ENCODE measurements around the gene MPPE1. TPM values are rescaled to one million over a fixed set of nuclear protein-coding genes. Genes with fewer than 3 reads are reported as not detected.

The MPPE1 gene
- total and polyA plus RNA-seq, 2 donors from 2014 or later: 48.1 to 71.8 TPM

DNA sequence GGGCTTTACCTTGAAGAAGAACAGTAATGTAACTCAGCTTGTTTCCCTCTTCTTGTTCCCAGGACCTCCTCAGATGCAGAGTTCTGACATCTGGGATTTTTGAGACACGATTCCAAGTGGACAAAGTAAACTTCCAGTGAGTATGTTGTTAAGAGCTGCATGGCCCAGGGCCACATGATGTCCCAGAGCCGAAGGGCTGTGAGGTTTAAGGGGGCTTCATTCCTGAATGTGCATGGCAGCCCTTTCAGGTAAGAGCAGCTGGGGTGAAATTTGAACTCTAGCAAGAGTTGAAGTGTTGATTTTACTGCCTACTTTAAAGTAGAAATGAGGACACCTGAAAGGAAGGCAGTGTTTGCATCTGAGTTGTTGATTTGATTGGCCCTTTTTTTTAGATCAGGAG is 43.6 kb downstream of the MPPE1 start:
- DNase-seq (no peak), FAIRE-seq (no peak)
- Histone ChIP-seq H3K9ac (ENCODE audit: low read length in 3 of 3) (no peak overlapping the region), H3K27me3 (ENCODE audit: control insufficient read depth, insufficient read depth, low read length) (no peaks in the 10 kb centered on the region), H3K27ac (ENCODE audit: low read depth in 2 of 2, low read length in 2 of 2) (no peak overlapping the region), H3K36me3 (ENCODE audit: control insufficient read depth in 2 of 3, insufficient read depth in 3 of 3, low read length in 3 of 3) (no peaks in the 10 kb centered on the region), H3K4me3 (ENCODE audit: low read length in 3 of 3) (no peak overlapping the region), H3K9me3 (ENCODE audit: control insufficient read depth in 2 of 3, insufficient read depth in 1 of 3, low read length in 3 of 3) (no peaks in the 10 kb centered on the region), H3K4me1 (ENCODE audit: control insufficient read depth in 2 of 3, insufficient read depth in 2 of 3, low read depth in 1 of 3, low read length in 3 of 3) (no peaks in the 10 kb centered on the region)
- TF ChIP-seq, protein P1, sequence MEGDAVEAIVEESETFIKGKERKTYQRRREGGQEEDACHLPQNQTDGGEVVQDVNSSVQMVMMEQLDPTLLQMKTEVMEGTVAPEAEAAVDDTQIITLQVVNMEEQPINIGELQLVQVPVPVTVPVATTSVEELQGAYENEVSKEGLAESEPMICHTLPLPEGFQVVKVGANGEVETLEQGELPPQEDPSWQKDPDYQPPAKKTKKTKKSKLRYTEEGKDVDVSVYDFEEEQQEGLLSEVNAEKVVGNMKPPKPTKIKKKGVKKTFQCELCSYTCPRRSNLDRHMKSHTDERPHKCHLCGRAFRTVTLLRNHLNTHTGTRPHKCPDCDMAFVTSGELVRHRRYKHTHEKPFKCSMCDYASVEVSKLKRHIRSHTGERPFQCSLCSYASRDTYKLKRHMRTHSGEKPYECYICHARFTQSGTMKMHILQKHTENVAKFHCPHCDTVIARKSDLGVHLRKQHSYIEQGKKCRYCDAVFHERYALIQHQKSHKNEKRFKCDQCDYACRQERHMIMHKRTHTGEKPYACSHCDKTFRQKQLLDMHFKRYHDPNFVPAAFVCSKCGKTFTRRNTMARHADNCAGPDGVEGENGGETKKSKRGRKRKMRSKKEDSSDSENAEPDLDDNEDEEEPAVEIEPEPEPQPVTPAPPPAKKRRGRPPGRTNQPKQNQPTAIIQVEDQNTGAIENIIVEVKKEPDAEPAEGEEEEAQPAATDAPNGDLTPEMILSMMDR (IDR thresholded peaks at IDR 0.05; ENCODE audit: borderline replicate concordance, extremely low read depth, insufficient read depth): no peak
- intact Hi-C loops (cut with DNase I): no loop called here

DNA sequence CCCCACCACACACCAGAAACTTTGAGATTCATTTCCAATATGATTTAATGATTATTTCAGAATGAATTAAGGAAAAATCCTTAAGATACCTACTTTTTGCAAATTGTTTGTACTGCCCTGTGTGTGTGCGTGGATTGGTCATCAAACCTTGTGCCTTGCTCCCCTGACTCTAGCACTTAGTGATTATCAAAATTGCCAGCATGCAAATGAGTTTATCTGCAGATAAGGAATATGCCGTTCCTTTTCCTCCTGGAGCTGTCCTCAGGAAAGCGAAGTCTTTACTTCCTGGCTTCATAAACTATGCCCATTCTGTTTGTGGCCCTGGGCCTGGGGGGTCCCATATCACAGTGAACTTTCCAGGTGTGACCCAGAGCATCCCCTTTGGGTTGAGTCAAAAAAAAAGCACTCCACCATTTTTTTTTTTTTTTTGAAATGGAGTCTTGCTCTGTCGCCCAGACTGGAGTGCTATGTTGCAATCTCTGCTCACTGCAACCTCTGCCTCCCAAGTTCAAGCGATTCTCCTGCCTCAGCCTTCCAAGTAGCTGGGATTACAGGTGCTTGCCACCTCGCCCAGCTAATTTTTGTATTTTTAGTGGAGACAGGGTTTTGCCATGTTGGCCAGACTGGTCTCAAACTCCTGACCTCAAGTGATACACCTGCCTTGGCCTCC is 45.5 kb downstream of the MPPE1 start:
- no peak for DNase-seq

DNA sequence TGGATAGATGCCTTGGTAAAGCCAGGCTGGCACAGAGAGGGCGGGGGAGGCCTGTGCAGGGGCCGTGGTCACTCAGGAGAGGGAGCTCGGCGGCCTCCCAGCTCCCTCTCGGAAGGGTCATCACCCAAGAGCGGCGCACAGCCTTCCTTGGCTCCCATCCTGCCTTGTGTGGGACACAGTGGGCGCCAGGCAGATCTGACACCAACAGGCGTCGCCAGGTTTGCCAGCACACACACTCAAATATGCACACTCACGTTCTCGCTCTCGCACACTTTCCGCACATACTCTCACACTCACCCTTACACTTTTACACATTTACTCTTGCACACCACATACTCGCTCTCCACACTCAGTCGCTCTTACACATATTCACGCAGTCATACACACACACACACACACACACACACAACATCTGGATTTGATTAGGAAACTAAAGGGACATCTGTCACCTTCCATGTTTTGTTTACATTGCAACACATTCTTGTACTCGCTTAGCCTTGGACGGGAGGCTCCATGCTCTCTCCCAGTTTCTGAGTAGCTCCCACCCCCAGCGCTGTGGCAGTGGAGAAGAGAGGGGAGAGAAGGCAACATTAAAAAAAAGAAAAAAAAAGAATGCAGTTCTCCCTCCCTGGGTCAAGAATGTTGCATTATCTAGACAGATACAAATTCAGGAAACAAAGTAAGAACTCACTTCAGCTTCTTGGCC is 46.4 kb downstream of the MPPE1 start:
- Histone ChIP-seq H3K9ac (ENCODE audit: low read length in 3 of 3) (no peak overlapping the region), H3K27me3 (ENCODE audit: control insufficient read depth, insufficient read depth, low read length) (no peaks in the 10 kb centered on the region), H3K27ac (ENCODE audit: low read depth in 2 of 2, low read length in 2 of 2) (no peak overlapping the region), H3K4me1 (ENCODE audit: control insufficient read depth in 2 of 3, insufficient read depth in 2 of 3, low read depth in 1 of 3, low read length in 3 of 3) (peaks cover 0 to 3% (median 0%) of the 10 kb centered on the region in 3 donors), H3K4me3 (ENCODE audit: low read length in 3 of 3) (no peak overlapping the region), H3K36me3 (ENCODE audit: control insufficient read depth in 2 of 3, insufficient read depth in 3 of 3, low read length in 3 of 3) (no peaks in the 10 kb centered on the region), H3K9me3 (ENCODE audit: control insufficient read depth in 2 of 3, insufficient read depth in 1 of 3, low read length in 3 of 3) (no peaks in the 10 kb centered on the region)
- TF ChIP-seq, protein P1 (IDR thresholded peaks at IDR 0.05; ENCODE audit: borderline replicate concordance, extremely low read depth, insufficient read depth): no peak
- intact Hi-C loops (cut with DNase I): no loop called here
- no peak for DNase-seq
- no peak for FAIRE-seq

More for the DNA sequence above, 45.5 kb downstream of the MPPE1 start:
- Histone ChIP-seq H3K9me3 (ENCODE audit: control insufficient read depth in 2 of 3, insufficient read depth in 1 of 3, low read length in 3 of 3) (no peaks in the 10 kb centered on the region), H3K36me3 (ENCODE audit: control insufficient read depth in 2 of 3, insufficient read depth in 3 of 3, low read length in 3 of 3) (no peaks in the 10 kb centered on the region), H3K9ac (ENCODE audit: low read length in 3 of 3) (no peak overlapping the region), H3K4me1 (ENCODE audit: control insufficient read depth in 2 of 3, insufficient read depth in 2 of 3, low read depth in 1 of 3, low read length in 3 of 3) (no peaks in the 10 kb centered on the region), H3K4me3 (ENCODE audit: low read length in 3 of 3) (no peak overlapping the region), H3K27ac (ENCODE audit: low read depth in 2 of 2, low read length in 2 of 2) (no peak overlapping the region), H3K27me3 (ENCODE audit: control insufficient read depth, insufficient read depth, low read length) (no peaks in the 10 kb centered on the region)
- intact Hi-C loops (cut with DNase I): no loop called here
- TF ChIP-seq, protein P1 (IDR thresholded peaks at IDR 0.05; ENCODE audit: borderline replicate concordance, extremely low read depth, insufficient read depth): no peak
- FAIRE-seq: no peak
